HepG2 (cell line): ENCODE results near the gene SMC6. TPM values are rescaled to one million over a fixed set of nuclear protein-coding genes. Genes with fewer than 3 reads are reported as not detected.

ENCODE experiments used
- ATAC-seq: fragments of 200-7000 bp; cut with Tn5 transposase; 3 replicates; pipeline ENCODE4 v1.9.1; 2020; ENCODE audit warnings: mild to moderate bottlenecking, moderate library complexity
- BruUV-seq: library from RNA; stranded (reverse); fragments of 400-500 nt; replicated peaks from 2 replicates; lab custom pipeline; 2021; lab: Mats Ljungman, UMichigan
- CTCF ChIA-PET: fragments of 300-600 bp; formaldehyde crosslinking; extraction: SDS; loops from one replicate; lab custom pipeline; 2021; ENCODE audit warnings: low total read pairs, inconsistent platforms, low intra/inter-chr PET ratio; lab: Yijun Ruan, JAX
- POLR2A ChIA-PET: fragments of 350-600 bp; sonication (Branson Sonifier 250); formaldehyde crosslinking; loops from one replicate; lab custom pipeline; 2020; ENCODE audit warnings: antibody characterized with exemption, inconsistent platforms; lab: Yijun Ruan, JAX
- DNase-seq: peaks from one replicate; pipeline ENCODE4 v3.0.0-alpha.2; 2015; ENCODE audit warnings: low spot score
- FAIRE-seq: peaks from 3 replicates; lab custom pipeline; 2011; peaks lifted over from hg19 to GRCh38; lab: Jason Lieb, UNC
- H2AFZ ChIP-seq: one replicate; pipeline ENCODE4 v1.6.1; 2011; ENCODE audit warnings: low read length, inconsistent platforms
- H3K27ac ChIP-seq: fragments of 300-600 bp; 3 replicates; pipeline ENCODE4 v1.8.0; 2011; ENCODE audit warnings: mixed run types, mild to moderate bottlenecking, mixed read lengths, low read length, inconsistent platforms; ENCODE audit not compliant: insufficient read depth; ENCODE audit errors: extremely low read length
- H3K27me3 ChIP-seq, 2 experiments: fragments of 200-600 bp in 1 of 2; 2 replicates in 1 of 2; 3 replicates in 1 of 2; pipeline versions ENCODE4 v1.6.0 to v1.8.0; 2011; ENCODE audit warnings: low read length in 2 of 2, mild to moderate bottlenecking in 2 of 2, moderate library complexity in 2 of 2, inconsistent platforms in 1 of 2; ENCODE audit not compliant: insufficient read depth in 2 of 2, control insufficient read depth in 1 of 2
- H3K36me3 ChIP-seq, 2 experiments: fragments of 200-600 bp in 1 of 2; replicated peaks in 1 of 2; 2 replicates in 1 of 2; 3 replicates in 1 of 2; pipeline versions ENCODE4 v1.5.1 to v1.8.0; 2011; ENCODE audit warnings: low read length in 2 of 2, inconsistent platforms in 1 of 2; ENCODE audit not compliant: insufficient read depth in 2 of 2, control insufficient read depth in 1 of 2
- H3K4me1 ChIP-seq: 2 replicates; pipeline ENCODE4 v1.5.1; 2012; ENCODE audit warnings: low read length, inconsistent platforms; ENCODE audit not compliant: insufficient read depth
- H3K4me2 ChIP-seq: 2 replicates; pipeline ENCODE4 v1.6.0; 2011; ENCODE audit warnings: low read depth, low read length, inconsistent platforms
- H3K4me3 ChIP-seq, 3 experiments: fragments of 200-600 bp in 1 of 3; sonication (generic), shearing (Covaris generic) in 1 of 3; replicated peaks in 1 of 3; 2 replicates each; pipeline ENCODE4 v1.5.1; 2011 to 2016; ENCODE audit warnings: low read length in 3 of 3, inconsistent platforms in 2 of 3, low read depth in 2 of 3, mild to moderate bottlenecking in 2 of 3, control low read depth in 1 of 3, mixed read lengths in 1 of 3; ENCODE audit not compliant: insufficient read depth in 1 of 3
- H3K79me2 ChIP-seq: one replicate; pipeline ENCODE4 v1.6.1; 2011; ENCODE audit warnings: low read length, inconsistent platforms; ENCODE audit not compliant: insufficient read depth
- H3K9ac ChIP-seq: 2 replicates; pipeline ENCODE4 v1.6.0; 2011; ENCODE audit warnings: mild to moderate bottlenecking, low read depth, low read length, inconsistent platforms; ENCODE audit not compliant: insufficient read depth
- H3K9me3 ChIP-seq: 2 replicates; pipeline ENCODE4 v1.5.1; 2012; ENCODE audit warnings: mild to moderate bottlenecking, low read length
- H4K20me1 ChIP-seq: 2 replicates; pipeline ENCODE4 v1.6.0; 2011; ENCODE audit warnings: inconsistent platforms, mild to moderate bottlenecking, low read length, moderate library complexity; ENCODE audit not compliant: insufficient read depth
- ATF4 ChIP-seq, 2 experiments: fragments of 450-650 bp in 1 of 2; sonication (generic) in 1 of 2; formaldehyde crosslinking; IDR thresholded peaks; 2 replicates each; pipeline versions ENCODE4 v1.5.0 to v1.8.0; 2020 to 2022; ENCODE audit warnings: mild to moderate bottlenecking in 1 of 2, missing genetic modification reagents in 1 of 2
- CSRNP1 ChIP-seq: sonication (generic); formaldehyde crosslinking; IDR thresholded peaks from 2 replicates; pipeline ENCODE4 v1.8.1; 2023; ENCODE audit warnings: mild to moderate bottlenecking, missing genetic modification reagents
- DMTF1 ChIP-seq: sonication (generic); formaldehyde crosslinking; IDR thresholded peaks from 2 replicates; pipeline ENCODE4 v1.4.0; 2020; ENCODE audit warnings: mild to moderate bottlenecking, missing genetic modification reagents
- HHEX ChIP-seq: IDR thresholded peaks from 2 replicates; pipeline ENCODE4 v1.6.1; 2016; ENCODE audit warnings: control low read depth
- HMGXB4 ChIP-seq, 2 experiments: sonication (generic) in 1 of 2; formaldehyde crosslinking in 1 of 2; IDR thresholded peaks; 2 replicates each; pipeline versions ENCODE4 v1.4.0 to v1.6.1; 2018 to 2020; ENCODE audit warnings: missing genetic modification reagents in 2 of 2, borderline replicate concordance in 1 of 2, low read depth in 1 of 2, mild to moderate bottlenecking in 1 of 2, missing biosample characterization in 1 of 2
- RFXANK ChIP-seq: IDR thresholded peaks from 2 replicates; pipeline ENCODE4 v1.6.1; 2016
- RXRA ChIP-seq: sonication (generic); formaldehyde crosslinking; IDR thresholded peaks from 2 replicates; pipeline ENCODE4 v1.5.1; 2020; ENCODE audit warnings: missing genetic modification reagents
- SUZ12 ChIP-seq: fragments of 150-350 bp; IDR thresholded peaks from 2 replicates; pipeline ENCODE4 v1.6.1; 2014; ENCODE audit warnings: low read depth, low read length
- TEAD3 ChIP-seq: optimal IDR thresholded peaks from 2 replicates; pipeline ENCODE3; 2016; ENCODE audit warnings: borderline replicate concordance
- TFDP2 ChIP-seq: sonication (generic); formaldehyde crosslinking; IDR thresholded peaks from 2 replicates; pipeline ENCODE4 v1.4.0; 2020; ENCODE audit warnings: missing genetic modification reagents
- ZFAT ChIP-seq: sonication (generic); formaldehyde crosslinking; conservative IDR thresholded peaks from 2 replicates; pipeline ENCODE4 v1.8.1; 2023; ENCODE audit warnings: missing genetic modification reagents, inconsistent platforms
- ZFP62 ChIP-seq: sonication (generic); formaldehyde crosslinking; IDR thresholded peaks from 2 replicates; pipeline ENCODE4 v1.4.0; 2020; ENCODE audit warnings: missing genetic modification reagents
- ZNF18 ChIP-seq: sonication (generic); formaldehyde crosslinking; IDR thresholded peaks from 2 replicates; pipeline ENCODE4 v1.8.0; 2022; ENCODE audit warnings: mild to moderate bottlenecking, missing genetic modification reagents; ENCODE audit not compliant: insufficient replicate concordance
- WGBS: methylation state at CpG from one replicate; pipeline ENCODE4 v1.1.6; 2017; ENCODE audit warnings: low lambda C conversion rate; 5-methylcytosine and 5-hydroxymethylcytosine counted together
- in situ Hi-C: cut with HindIII; loops from 2 replicates; pipeline ENCODE4 v1.10.0; 2017; ENCODE audit warnings: low pct_unique_long_range_greater_than_20kb; ENCODE audit not compliant: extremely low pct_ligation_motif_present
- intact Hi-C: fragments of 100-400 bp; cut with micrococcal nuclease; formaldehyde crosslinking; loops from one replicate; pipeline ENCODE4 v1.10.0; 2022; ENCODE audit not compliant: unreplicated experiment
- polyA plus RNA-seq, 8 experiments: library from polyadenylated mRNA; depleted of rRNA in 3 of 8; stranded (reverse) in 7 of 8; unstranded in 1 of 8; fragments of >200 nt; fragmentation: Illumina TruSeq in 4 of 8; extraction: Trizol in 4 of 8; gene quantifications; 2 replicates each; pipeline versions ENCODE4 v1.2.1 to v1.2.3, GENCODE V29; 2011 to 2016; ENCODE audit warnings: low read depth in 4 of 8, missing spikeins in 1 of 8, mixed read lengths in 1 of 8; ENCODE audit not compliant: insufficient read depth in 1 of 8
- total RNA-seq, 5 experiments: library from RNA; depleted of rRNA; stranded (reverse); fragments of >200 nt; fragmentation: Illumina TruSeq; extraction: Trizol; gene quantifications; 2 replicates each; pipeline ENCODE4 v1.2.3, GENCODE V29; 2016; ENCODE audit warnings: low read depth in 1 of 5

The SMC6 gene
- total and polyA plus RNA-seq, 2 of the 13 experiments (the other 11 are each of a cell fraction or from before 2014, with no cell fraction given): 18.9 to 55.3 TPM

- Histone ChIP-seq H3K27ac (no peak overlapping the region), H3K36me3 (peaks cover 5 to 36% of the 10 kb centered on the region in 2 experiments), H3K4me2 (no peak overlapping the region), H3K27me3 (no peaks in the 10 kb centered on the region), H3K4me1 (no peaks in the 10 kb centered on the region), H3K9me3 (no peaks in the 10 kb centered on the region), H3K4me3 (no peak overlapping the region), H3K9ac (no peak overlapping the region), H2AFZ (no peak overlapping the region), H3K79me2 (no peaks in the 10 kb centered on the region), H4K20me1 (no peaks in the 10 kb centered on the region)
- ChIA-PET CTCF (interaction anchor here (4.2 kb wide), 1 partner anchor 202 kb away, joined by 61 read pairs; no protein-coding TSS in a partner anchor), POLR2A (no interaction called here)
- no TSS peak for BruUV-seq
- intact Hi-C loops: loop anchor here (5.0 to 10.0 kb wide), 2 partner anchors 365 to 898 kb away; no protein-coding TSS in a partner anchor
- WGBS: 92% methylated on average over 7 of the region's 7 CpGs
- no peak; the same call in 2 of the 3 replicates for ATAC-seq
- FAIRE-seq: no peak
- no peak for TF ChIP-seq SUZ12
- no peak for TF ChIP-seq RXRA (CRISPR knock-in tag)
- TF ChIP-seq TEAD3 (CRISPR knock-in tag): no peak
- TF ChIP-seq CSRNP1 (CRISPR knock-in tag): no peak
- TF ChIP-seq HMGXB4 (CRISPR knock-in tag; IDR thresholded peaks at IDR 0.05; ENCODE audit: borderline replicate concordance in 1 of 2, low read depth in 1 of 2): no peak
- TF ChIP-seq ATF4 (CRISPR knock-in tag; IDR thresholded peaks at IDR 0.05): no peak
- no peak for TF ChIP-seq TFDP2 (CRISPR knock-in tag)
- TF ChIP-seq ZFAT: no peak
- no peak for TF ChIP-seq ZFP62
- no peak for TF ChIP-seq HHEX (CRISPR knock-in tag)
- no peak for TF ChIP-seq RFXANK (CRISPR knock-in tag)
- no peak for TF ChIP-seq DMTF1 (CRISPR knock-in tag)
- TF ChIP-seq ZNF18 (CRISPR knock-in tag): no peak
- in situ Hi-C loops: loop anchor here (5.0 to 25.0 kb wide), 2 partner anchors 200 to 360 kb away; no protein-coding TSS in a partner anchor
- no peak for DNase-seq
Measured at GRCh38 chr2:17672583-17673317, 80.9 kb downstream of the SMC6 start.
